Measurements from ENCODE around the gene KDM6A. TPM values are rescaled to one million over a fixed set of nuclear protein-coding genes. Genes with fewer than 3 reads are reported as not detected.
"Not testable (repeated sequence)": the region's sequence is repeated elsewhere in the genome, so short reads cannot be mapped to it uniquely, and the experiment has no call there.

The KDM6A gene
- total and polyA plus RNA-seq, 2 experiments from 2014 or later, result 52.6 to 80.7 TPM

- no peak within 1 kb of the TSS for H3K27ac ChIP-seq
- DNase-seq (ENCODE audit: low read depth in 1 of 2, low spot score in 1 of 2), result peak in 1 of 2 donors; percentile 0
- TF ChIP-seq, protein P1, sequence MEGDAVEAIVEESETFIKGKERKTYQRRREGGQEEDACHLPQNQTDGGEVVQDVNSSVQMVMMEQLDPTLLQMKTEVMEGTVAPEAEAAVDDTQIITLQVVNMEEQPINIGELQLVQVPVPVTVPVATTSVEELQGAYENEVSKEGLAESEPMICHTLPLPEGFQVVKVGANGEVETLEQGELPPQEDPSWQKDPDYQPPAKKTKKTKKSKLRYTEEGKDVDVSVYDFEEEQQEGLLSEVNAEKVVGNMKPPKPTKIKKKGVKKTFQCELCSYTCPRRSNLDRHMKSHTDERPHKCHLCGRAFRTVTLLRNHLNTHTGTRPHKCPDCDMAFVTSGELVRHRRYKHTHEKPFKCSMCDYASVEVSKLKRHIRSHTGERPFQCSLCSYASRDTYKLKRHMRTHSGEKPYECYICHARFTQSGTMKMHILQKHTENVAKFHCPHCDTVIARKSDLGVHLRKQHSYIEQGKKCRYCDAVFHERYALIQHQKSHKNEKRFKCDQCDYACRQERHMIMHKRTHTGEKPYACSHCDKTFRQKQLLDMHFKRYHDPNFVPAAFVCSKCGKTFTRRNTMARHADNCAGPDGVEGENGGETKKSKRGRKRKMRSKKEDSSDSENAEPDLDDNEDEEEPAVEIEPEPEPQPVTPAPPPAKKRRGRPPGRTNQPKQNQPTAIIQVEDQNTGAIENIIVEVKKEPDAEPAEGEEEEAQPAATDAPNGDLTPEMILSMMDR (IDR thresholded peaks at IDR 0.05; ENCODE audit: low read depth, low read length), result no peak
Measured at GRCh38 chrX:44843753-44844152, 29.2 kb upstream of the KDM6A start, which contains the start of gene DUSP21. Gene DUSP21, plus strand, starts transcription at chrX:44844021. Its CDS starts 112 bp downstream, at chrX:44844133.

GRCh38 chrX:44844204-44844603 is 28.8 kb upstream of the KDM6A start:
- H3K36me3 ChIP-seq, result no peaks in the 10 kb centered on the region
- no peak overlapping the region for H3K27ac ChIP-seq
- no peaks in the 10 kb centered on the region for H3K27me3 ChIP-seq
- no peaks in the 10 kb centered on the region for H3K9me3 ChIP-seq (ENCODE audit: low read depth)
- no peak for DNase-seq (ENCODE audit: low read depth in 1 of 2, low spot score in 1 of 2)
- no peaks in the 10 kb centered on the region for H3K4me1 ChIP-seq (ENCODE audit: low read depth)
- TF ChIP-seq, protein P1 (IDR thresholded peaks at IDR 0.05; ENCODE audit: low read depth, low read length), result no peak
- H3K4me3 ChIP-seq, result no peak overlapping the region

More at GRCh38 chrX:44843753-44844152, 29.2 kb upstream of the KDM6A start, which contains the start of gene DUSP21:
- H3K9me3 ChIP-seq (ENCODE audit: low read depth), result no peaks in the 10 kb centered on the region
- H3K36me3 ChIP-seq, result no peaks in the 10 kb centered on the region
- H3K4me3 ChIP-seq, result no peak within 1 kb of the TSS
- no peaks in the 10 kb centered on the region for H3K27me3 ChIP-seq
- no peaks in the 10 kb centered on the region for H3K4me1 ChIP-seq (ENCODE audit: low read depth)

GRCh38 chrX:44850891-44851290 is 22.1 kb upstream of the KDM6A start:
- not testable (repeated sequence) for H3K27ac ChIP-seq; DNase-seq (ENCODE audit: low read depth in 1 of 2, low spot score in 1 of 2); H3K27me3 ChIP-seq; H3K9me3 ChIP-seq (ENCODE audit: low read depth); H3K36me3 ChIP-seq; H3K4me1 ChIP-seq (ENCODE audit: low read depth); H3K4me3 ChIP-seq

DNA sequence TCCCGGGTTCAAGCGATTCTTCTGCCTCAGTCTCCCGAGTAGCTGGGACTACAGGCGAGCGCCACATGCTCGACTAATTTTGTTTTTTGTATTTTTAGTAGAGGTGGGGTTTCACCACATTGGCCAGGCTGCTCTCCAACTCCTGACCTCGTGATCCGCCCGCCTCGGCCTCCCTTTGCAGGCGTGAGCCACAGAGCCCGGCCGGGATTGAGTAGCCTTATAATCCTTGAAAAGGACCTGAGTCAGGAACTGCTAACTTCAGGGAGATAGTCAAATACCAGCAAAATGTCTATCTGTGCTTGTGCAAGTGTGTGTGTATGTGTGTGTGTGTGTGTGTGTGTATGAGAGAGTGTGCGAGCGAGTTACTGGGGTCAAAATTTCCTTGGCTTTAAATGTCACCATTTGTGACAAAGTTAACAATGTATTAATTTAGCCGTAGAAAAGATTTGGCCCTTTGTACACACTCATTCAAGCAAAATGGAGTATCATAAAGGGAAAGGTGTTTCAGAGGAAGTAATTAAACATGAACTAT is 1.8 kb upstream of the KDM6A start:
- no peaks in the 10 kb centered on the region for H3K4me1 ChIP-seq (ENCODE audit: low read depth)
- TF ChIP-seq, protein P1 (IDR thresholded peaks at IDR 0.05; ENCODE audit: low read depth, low read length), result no peak
- no peaks in the 10 kb centered on the region for H3K9me3 ChIP-seq (ENCODE audit: low read depth)
- H3K36me3 ChIP-seq, result no peaks in the 10 kb centered on the region
- peak overlapping the region; percentile 97 for H3K27ac ChIP-seq
- peak overlapping the region; percentile 61 for H3K4me3 ChIP-seq
- peak in 1 of 2 donors; percentile 13 for DNase-seq (ENCODE audit: low read depth in 1 of 2, low spot score in 1 of 2)
- no peaks in the 10 kb centered on the region for H3K27me3 ChIP-seq

DNA sequence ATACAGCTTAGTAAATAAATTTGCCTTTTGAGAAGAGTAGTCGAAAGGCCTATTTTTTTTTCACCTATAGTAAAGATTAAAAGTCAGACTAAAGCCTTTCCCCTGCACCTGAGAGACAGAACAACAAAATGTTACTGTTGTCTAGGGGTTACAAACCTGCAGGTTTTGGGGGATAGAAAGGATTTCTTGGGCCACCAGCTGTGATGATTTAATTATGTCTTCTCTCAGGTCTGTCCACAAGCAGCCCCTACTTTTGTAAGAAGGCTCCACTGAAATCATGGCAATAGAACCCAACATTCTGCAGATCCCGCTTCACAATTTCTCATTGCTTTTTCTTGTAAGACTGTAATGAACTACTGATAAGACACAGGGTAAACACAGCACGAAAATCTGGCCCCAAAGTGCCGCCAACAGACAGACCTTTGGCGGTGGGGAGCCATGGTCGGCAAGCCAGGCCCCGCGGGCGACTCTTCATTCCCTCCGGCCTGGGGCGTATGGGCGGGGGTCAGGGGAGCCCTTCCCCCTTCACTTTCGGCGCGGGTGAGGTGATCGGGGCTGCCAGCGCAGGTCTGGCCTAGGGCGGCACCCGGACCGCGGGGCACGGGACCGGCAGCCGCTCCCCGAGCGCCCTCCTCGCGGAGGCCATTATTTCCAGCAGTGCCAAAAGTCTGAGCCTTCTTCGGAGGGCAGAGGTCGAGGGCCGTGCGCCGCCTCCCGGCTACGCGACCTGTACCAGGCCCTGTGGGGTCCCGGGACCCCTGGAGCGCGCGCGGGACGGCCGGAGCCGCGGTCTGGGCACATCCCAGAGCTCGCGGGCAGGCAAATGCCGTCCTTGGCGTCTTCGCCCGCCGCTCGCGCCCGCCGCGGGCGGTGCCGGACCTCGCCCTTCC is 812 bp upstream of the KDM6A start:
- Histone ChIP-seq H3K27me3 (no peaks in the 10 kb centered on the region), H3K36me3 (no peaks in the 10 kb centered on the region), H3K4me3 (peak overlapping the region; percentile 61), H3K9me3 (ENCODE audit: low read depth) (no peaks in the 10 kb centered on the region), H3K27ac (peak overlapping the region; percentile 97), H3K4me1 (ENCODE audit: low read depth) (no peaks in the 10 kb centered on the region)
- TF ChIP-seq, protein P1 (IDR thresholded peaks at IDR 0.05; ENCODE audit: low read depth, low read length), result no peak
- DNase-seq (ENCODE audit: low read depth in 1 of 2, low spot score in 1 of 2), result peak in 1 of 2 donors; percentile 25

Measured in cardiac muscle cell (in vitro differentiated cells and primary cell).